HCT116 (cell line): ENCODE measurements around the gene RAD51AP1. TPM values are rescaled to one million over a fixed set of nuclear protein-coding genes. Genes with fewer than 3 reads are reported as not detected.

Experiments used
- ATAC-seq: fragments of 200-7000 bp; cut with Tn5 transposase; 2 replicates; pipeline ENCODE4 v1.9.1; 2020; ENCODE audit warnings: mild to moderate bottlenecking, moderate library complexity
- BruUV-seq: library from RNA; stranded (reverse); fragments of 400-500 nt; replicated peaks from 2 replicates; lab custom pipeline; 2021; lab: Mats Ljungman, UMichigan
- CTCF ChIA-PET: fragments of 300-600 bp; sonication (Branson Sonifier 250); formaldehyde crosslinking; loops from one replicate; lab custom pipeline; 2021; ENCODE audit warnings: antibody characterized with exemption; lab: Charles Lee
- POLR2A ChIA-PET: fragments of 300-600, 350-600 bp; sonication (Branson Sonifier 250); formaldehyde crosslinking; loops from one replicate; lab custom pipeline; 2021; ENCODE audit warnings: antibody characterized with exemption; lab: Charles Lee
- RAD21 ChIA-PET, 2 experiments: fragments of 300-600 bp; sonication (Branson Sonifier 250); formaldehyde crosslinking; loops; one replicate each; lab custom pipeline; 2023; ENCODE audit warnings: low total read pairs in 2 of 2; ENCODE audit not compliant: uncharacterized antibody in 2 of 2, unreplicated experiment in 2 of 2, low non-redundant PET in 1 of 2; lab: Charles Lee
- DNase-seq: peaks from one replicate; pipeline ENCODE4 v3.0.0-alpha.2; 2010; ENCODE audit warnings: low read depth, low spot score
- H2AFZ ChIP-seq: fragments of 200-600 bp; shearing (Covaris generic), sonication (generic); 2 replicates; pipeline ENCODE4 v1.6.1; 2017; ENCODE audit warnings: low read depth, mixed run types, mixed read lengths, antibody characterized with exemption, low read length; ENCODE audit not compliant: poor library complexity, severe bottlenecking
- H3K27ac ChIP-seq: 2 replicates; pipeline ENCODE4 v1.5.1; 2012; ENCODE audit warnings: low read depth, low read length
- H3K27me3 ChIP-seq: fragments of 200-600 bp; sonication (generic); 2 replicates; pipeline ENCODE4 v1.6.1; 2016; ENCODE audit warnings: mixed run types, low read length, mixed read lengths; ENCODE audit not compliant: insufficient read depth
- H3K36me3 ChIP-seq, 2 experiments: fragments of 200-500 bp in 1 of 2; fragments of 200-600 bp in 1 of 2; sonication (Bioruptor generic) in 1 of 2; sonication (generic) in 1 of 2; 2 replicates each; pipeline versions ENCODE4 v1.5.1 to v1.6.1; 2014 to 2016; ENCODE audit warnings: low read length in 2 of 2, inconsistent platforms in 1 of 2, mixed read lengths in 1 of 2, mixed run types in 1 of 2; ENCODE audit not compliant: insufficient read depth in 2 of 2, control insufficient read depth in 1 of 2
- H3K4me1 ChIP-seq, 2 experiments: fragments of 200-600 bp in 1 of 2; sonication (generic) in 1 of 2; 2 replicates each; pipeline versions ENCODE4 v1.5.1 to v1.6.1; 2012 to 2017; ENCODE audit warnings: low read length in 2 of 2, inconsistent platforms in 1 of 2, mild to moderate bottlenecking in 1 of 2, mixed read lengths in 1 of 2, mixed run types in 1 of 2, moderate library complexity in 1 of 2; ENCODE audit not compliant: insufficient read depth in 2 of 2, control insufficient read depth in 1 of 2
- H3K4me2 ChIP-seq: fragments of 200-600 bp; sonication (generic); 2 replicates; pipeline ENCODE4 v1.6.1; 2017; ENCODE audit warnings: mixed run types, low read length, mixed read lengths
- H3K4me3 ChIP-seq, 2 experiments: fragments of 200-600 bp in 1 of 2; sonication (generic) in 1 of 2; replicated peaks in 1 of 2; 2 replicates each; pipeline ENCODE4 v1.5.1; 2011 to 2016; ENCODE audit warnings: low read length in 2 of 2, control low read depth in 1 of 2, low read depth in 1 of 2, mild to moderate bottlenecking in 1 of 2, mixed read lengths in 1 of 2, mixed run types in 1 of 2
- H3K79me2 ChIP-seq: fragments of 200-600 bp; sonication (generic); 2 replicates; pipeline ENCODE4 v1.6.1; 2017; ENCODE audit warnings: mild to moderate bottlenecking, mixed run types, low read length, moderate library complexity, mixed read lengths; ENCODE audit not compliant: insufficient read depth
- H3K9ac ChIP-seq: fragments of 200-600 bp; sonication (generic); 2 replicates; pipeline ENCODE4 v1.6.1; 2016; ENCODE audit warnings: low read length, mixed read lengths
- H3K9me2 ChIP-seq: fragments of 200-600 bp; sonication (generic), shearing (Covaris generic); 2 replicates; pipeline ENCODE4 v1.6.1; 2017; ENCODE audit warnings: mixed run types, mild to moderate bottlenecking, moderate library complexity; ENCODE audit not compliant: insufficient read depth
- H3K9me3 ChIP-seq, 2 experiments: fragments of 200-500 bp in 1 of 2; fragments of 200-600 bp in 1 of 2; sonication (Bioruptor generic) in 1 of 2; sonication (generic) in 1 of 2; 2 replicates each; pipeline ENCODE4 v1.6.1; 2014 to 2017; ENCODE audit warnings: low read length in 2 of 2, mixed read lengths in 2 of 2, inconsistent platforms in 1 of 2, low read depth in 1 of 2, mild to moderate bottlenecking in 1 of 2, mixed run types in 1 of 2, moderate library complexity in 1 of 2; ENCODE audit not compliant: control insufficient read depth in 1 of 2, insufficient read depth in 1 of 2
- H4K20me1 ChIP-seq: fragments of 200-600 bp; sonication (generic), shearing (Covaris generic); 2 replicates; pipeline ENCODE4 v1.6.1; 2017; ENCODE audit warnings: mixed run types, mild to moderate bottlenecking, moderate library complexity; ENCODE audit not compliant: insufficient read depth
- CBX3 ChIP-seq: IDR thresholded peaks from 2 replicates; pipeline ENCODE4 v1.6.1; 2012; ENCODE audit warnings: low read depth
- EGR1 ChIP-seq: IDR thresholded peaks from 2 replicates; pipeline ENCODE4 v1.6.1; 2012; ENCODE audit warnings: low read depth
- ELF1 ChIP-seq: IDR thresholded peaks from 2 replicates; pipeline ENCODE4 v1.6.1; 2012; ENCODE audit warnings: low read depth, borderline replicate concordance
- EZH2 ChIP-seq: fragments of 200-600 bp; sonication (generic); IDR thresholded peaks from 2 replicates; pipeline ENCODE4 v1.6.1; 2017; ENCODE audit warnings: antibody characterized with exemption, mixed run types
- EZH2phosphoT487 ChIP-seq: fragments of 200-600 bp; IDR thresholded peaks from 2 replicates; pipeline ENCODE4 v1.6.1; 2018; ENCODE audit warnings: antibody characterized with exemption, borderline replicate concordance
- POLR2AphosphoS5 ChIP-seq: IDR thresholded peaks from 2 replicates; pipeline ENCODE4 v1.6.1; 2011; ENCODE audit warnings: mild to moderate bottlenecking, low read depth, low read length, moderate library complexity
- SP1 ChIP-seq: IDR thresholded peaks from 2 replicates; pipeline ENCODE4 v1.6.1; 2012; ENCODE audit warnings: low read depth
- SRF ChIP-seq: IDR thresholded peaks from 2 replicates; pipeline ENCODE4 v1.6.1; 2012; ENCODE audit warnings: low read depth
- YY1 ChIP-seq: IDR thresholded peaks from 2 replicates; pipeline ENCODE4 v1.6.1; 2011; ENCODE audit warnings: low read length, low read depth, moderate library complexity, mild to moderate bottlenecking; ENCODE audit not compliant: insufficient replicate concordance; ENCODE audit errors: extremely low read depth
- ZFX ChIP-seq: fragments of 450-650 bp; IDR thresholded peaks from 2 replicates; pipeline ENCODE4 v1.6.1; 2017
- ZNF274 ChIP-seq: fragments of 200-500 bp; sonication (Bioruptor generic); IDR thresholded peaks from 2 replicates; pipeline ENCODE4 v1.6.1; 2014; ENCODE audit warnings: mild to moderate bottlenecking, low read depth, low read length, inconsistent platforms
- intact Hi-C: fragments of 100-400 bp; cut with micrococcal nuclease; formaldehyde crosslinking; loops from 2 replicates; pipeline ENCODE4 v1.10.0; 2022
- total RNA-seq: library from RNA; stranded (reverse); gene quantifications from one replicate; pipeline ENCODE4 v1.2.1, GENCODE V29; 2021; ENCODE audit not compliant: unreplicated experiment
- TF ChIP-seq, protein P1 (sequence below): IDR thresholded peaks from 2 replicates; pipeline ENCODE4 v1.6.1; 2012; ENCODE audit warnings: low read depth
- TF ChIP-seq, protein P2 (sequence below): IDR thresholded peaks from 2 replicates; pipeline ENCODE4 v1.6.1; 2012
- TF ChIP-seq, protein P3 (sequence below), 3 experiments: fragments of 200-600 bp in 1 of 3; sonication (generic) in 1 of 3; IDR thresholded peaks in 2 of 3; conservative IDR thresholded peaks in 1 of 3; 2 replicates each; pipeline ENCODE4 v1.5.1; 2012 to 2017; ENCODE audit warnings: low read depth in 2 of 3, low read length in 2 of 3, antibody characterized with exemption in 1 of 3, borderline replicate concordance in 1 of 3, control low read depth in 1 of 3, mild to moderate bottlenecking in 1 of 3, mixed read lengths in 1 of 3, mixed run types in 1 of 3, moderate library complexity in 1 of 3; ENCODE audit not compliant: insufficient read depth in 1 of 3

RAD51AP1 gene
- total RNA-seq, 1 experiment from 2014 or later = 28.2 TPM

DNA sequence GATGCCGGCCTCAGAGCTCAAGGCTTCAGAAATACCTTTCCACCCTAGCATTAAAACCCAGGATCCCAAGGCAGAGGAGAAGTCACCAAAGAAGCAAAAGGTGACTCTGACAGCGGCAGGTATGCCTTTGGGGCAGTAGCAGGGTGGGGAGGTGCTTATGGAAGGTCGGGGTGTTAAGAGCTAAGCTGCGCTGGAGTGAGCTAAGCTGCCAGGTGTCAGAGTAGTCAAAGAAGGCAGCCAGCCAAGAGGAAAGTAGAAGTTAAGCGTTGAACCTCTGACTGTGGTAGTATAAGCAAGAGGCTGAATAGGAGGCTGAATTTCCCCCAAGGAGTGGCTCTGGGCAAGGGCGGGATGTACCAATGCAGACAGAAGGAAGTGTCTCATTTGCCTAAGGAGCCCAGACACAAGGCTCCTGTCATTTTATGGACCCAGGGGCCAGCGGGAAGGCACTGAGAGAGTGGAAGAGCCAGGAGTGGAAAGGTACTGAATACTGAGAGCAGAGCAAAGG, 52.5 kb downstream of the RAD51AP1 start:
- intact Hi-C loops = no loop called here
- no peak for ATAC-seq

More for the DNA sequence above, 52.5 kb downstream of the RAD51AP1 start:
- Histone ChIP-seq H3K9ac (no peak overlapping the region), H3K4me2 (no peak overlapping the region), H3K9me2 (no peaks in the 10 kb centered on the region), H3K9me3 (no peaks in the 10 kb centered on the region), H3K27me3 (no peaks in the 10 kb centered on the region), H3K4me1 (no peaks in the 10 kb centered on the region), H3K36me3 (no peaks in the 10 kb centered on the region), H2AFZ (no peak overlapping the region), H3K79me2 (no peaks in the 10 kb centered on the region), H3K27ac (no peak overlapping the region), H4K20me1 (no peaks in the 10 kb centered on the region), H3K4me3 (no peak overlapping the region)
- ChIA-PET RAD21 (no interaction called here), POLR2A (no interaction called here), CTCF (interaction anchor here (1.6 kb wide), 1 partner anchor 14 kb away, joined by 5 read pairs; no protein-coding TSS in a partner anchor)
- BruUV-seq = no TSS peak
- TF ChIP-seq POLR2AphosphoS5 (no peak), EZH2 (no peak), SRF (no peak), CBX3 (no peak), YY1 (no peak), ELF1 (no peak), EGR1 (no peak), ZNF274 (no peak), ZFX (no peak), EZH2phosphoT487 (no peak), SP1 (no peak)
- TF ChIP-seq, protein P1, sequence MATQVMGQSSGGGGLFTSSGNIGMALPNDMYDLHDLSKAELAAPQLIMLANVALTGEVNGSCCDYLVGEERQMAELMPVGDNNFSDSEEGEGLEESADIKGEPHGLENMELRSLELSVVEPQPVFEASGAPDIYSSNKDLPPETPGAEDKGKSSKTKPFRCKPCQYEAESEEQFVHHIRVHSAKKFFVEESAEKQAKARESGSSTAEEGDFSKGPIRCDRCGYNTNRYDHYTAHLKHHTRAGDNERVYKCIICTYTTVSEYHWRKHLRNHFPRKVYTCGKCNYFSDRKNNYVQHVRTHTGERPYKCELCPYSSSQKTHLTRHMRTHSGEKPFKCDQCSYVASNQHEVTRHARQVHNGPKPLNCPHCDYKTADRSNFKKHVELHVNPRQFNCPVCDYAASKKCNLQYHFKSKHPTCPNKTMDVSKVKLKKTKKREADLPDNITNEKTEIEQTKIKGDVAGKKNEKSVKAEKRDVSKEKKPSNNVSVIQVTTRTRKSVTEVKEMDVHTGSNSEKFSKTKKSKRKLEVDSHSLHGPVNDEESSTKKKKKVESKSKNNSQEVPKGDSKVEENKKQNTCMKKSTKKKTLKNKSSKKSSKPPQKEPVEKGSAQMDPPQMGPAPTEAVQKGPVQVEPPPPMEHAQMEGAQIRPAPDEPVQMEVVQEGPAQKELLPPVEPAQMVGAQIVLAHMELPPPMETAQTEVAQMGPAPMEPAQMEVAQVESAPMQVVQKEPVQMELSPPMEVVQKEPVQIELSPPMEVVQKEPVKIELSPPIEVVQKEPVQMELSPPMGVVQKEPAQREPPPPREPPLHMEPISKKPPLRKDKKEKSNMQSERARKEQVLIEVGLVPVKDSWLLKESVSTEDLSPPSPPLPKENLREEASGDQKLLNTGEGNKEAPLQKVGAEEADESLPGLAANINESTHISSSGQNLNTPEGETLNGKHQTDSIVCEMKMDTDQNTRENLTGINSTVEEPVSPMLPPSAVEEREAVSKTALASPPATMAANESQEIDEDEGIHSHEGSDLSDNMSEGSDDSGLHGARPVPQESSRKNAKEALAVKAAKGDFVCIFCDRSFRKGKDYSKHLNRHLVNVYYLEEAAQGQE = no peak
- TF ChIP-seq, protein P2, sequence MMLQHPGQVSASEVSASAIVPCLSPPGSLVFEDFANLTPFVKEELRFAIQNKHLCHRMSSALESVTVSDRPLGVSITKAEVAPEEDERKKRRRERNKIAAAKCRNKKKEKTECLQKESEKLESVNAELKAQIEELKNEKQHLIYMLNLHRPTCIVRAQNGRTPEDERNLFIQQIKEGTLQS = no peak
- TF ChIP-seq, protein P3, sequence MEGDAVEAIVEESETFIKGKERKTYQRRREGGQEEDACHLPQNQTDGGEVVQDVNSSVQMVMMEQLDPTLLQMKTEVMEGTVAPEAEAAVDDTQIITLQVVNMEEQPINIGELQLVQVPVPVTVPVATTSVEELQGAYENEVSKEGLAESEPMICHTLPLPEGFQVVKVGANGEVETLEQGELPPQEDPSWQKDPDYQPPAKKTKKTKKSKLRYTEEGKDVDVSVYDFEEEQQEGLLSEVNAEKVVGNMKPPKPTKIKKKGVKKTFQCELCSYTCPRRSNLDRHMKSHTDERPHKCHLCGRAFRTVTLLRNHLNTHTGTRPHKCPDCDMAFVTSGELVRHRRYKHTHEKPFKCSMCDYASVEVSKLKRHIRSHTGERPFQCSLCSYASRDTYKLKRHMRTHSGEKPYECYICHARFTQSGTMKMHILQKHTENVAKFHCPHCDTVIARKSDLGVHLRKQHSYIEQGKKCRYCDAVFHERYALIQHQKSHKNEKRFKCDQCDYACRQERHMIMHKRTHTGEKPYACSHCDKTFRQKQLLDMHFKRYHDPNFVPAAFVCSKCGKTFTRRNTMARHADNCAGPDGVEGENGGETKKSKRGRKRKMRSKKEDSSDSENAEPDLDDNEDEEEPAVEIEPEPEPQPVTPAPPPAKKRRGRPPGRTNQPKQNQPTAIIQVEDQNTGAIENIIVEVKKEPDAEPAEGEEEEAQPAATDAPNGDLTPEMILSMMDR (IDR thresholded peaks at IDR 0.05 in 2 of 3, conservative IDR thresholded peaks at IDR 0.05 in 1 of 3; ENCODE audit: borderline replicate concordance in 1 of 3, insufficient read depth in 1 of 3, low read depth in 2 of 3, low read length in 2 of 3) = no peak
- no peak for DNase-seq
